Left forelimb (tissue), 1 donor: ENCODE results near the gene TPT1.
A peak's percentile ranks its signal among the peaks of the same experiment; 100 is the strongest.
"Not testable (repeated sequence)": the region's sequence is repeated elsewhere in the genome, so short reads cannot be mapped to it uniquely, and the experiment has no call there.

ENCODE experiments used
- DNase-seq: peaks from one replicate; pipeline ENCODE4 v3.0.0-alpha.2; 2018; ENCODE audit warnings: low spot score

The TPT1 gene

DNA sequence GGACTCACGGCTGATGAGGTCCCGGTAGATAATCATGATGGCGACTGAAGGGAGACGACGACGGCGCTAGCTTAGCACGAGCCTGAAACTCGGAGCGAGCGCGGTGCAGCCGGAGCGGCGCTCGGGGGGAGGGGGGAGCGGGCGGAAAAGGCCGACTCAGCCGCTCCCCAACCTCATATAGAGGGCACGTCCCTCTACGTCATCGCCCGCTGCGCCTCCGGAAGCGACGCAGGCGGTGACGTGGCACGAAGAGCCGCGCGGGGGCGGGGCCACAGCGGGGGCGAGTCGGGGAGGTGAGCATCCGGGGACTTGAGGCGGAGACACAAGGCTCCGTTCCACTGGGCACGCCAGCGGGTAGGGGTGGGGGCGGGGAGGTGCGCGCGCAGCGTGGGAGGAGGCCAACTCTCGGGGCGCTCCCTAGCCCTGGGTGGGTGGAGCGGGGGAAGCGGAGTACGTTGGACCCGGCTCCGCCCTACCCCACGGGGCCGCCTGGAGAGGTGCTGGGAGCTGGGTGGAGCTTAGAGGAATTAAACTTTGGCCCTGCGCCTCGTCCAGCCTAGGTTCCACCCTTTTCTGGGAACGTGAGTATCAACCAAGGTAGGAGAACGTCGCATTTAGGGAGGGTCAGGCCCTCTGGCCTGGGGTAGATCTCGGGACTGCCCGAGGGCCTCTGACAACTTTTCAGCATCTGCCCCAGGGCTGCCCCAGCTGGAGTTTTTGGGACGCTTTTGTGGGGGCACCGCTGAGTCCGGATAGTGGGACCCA, at the start of gene TPT1:
Gene TPT1, minus strand, starts transcription at position 150 of the 765 bp plus-strand sequence. Its CDS starts 114 bp downstream, at position 36.
- peak; percentile 100 for DNase-seq

DNA sequence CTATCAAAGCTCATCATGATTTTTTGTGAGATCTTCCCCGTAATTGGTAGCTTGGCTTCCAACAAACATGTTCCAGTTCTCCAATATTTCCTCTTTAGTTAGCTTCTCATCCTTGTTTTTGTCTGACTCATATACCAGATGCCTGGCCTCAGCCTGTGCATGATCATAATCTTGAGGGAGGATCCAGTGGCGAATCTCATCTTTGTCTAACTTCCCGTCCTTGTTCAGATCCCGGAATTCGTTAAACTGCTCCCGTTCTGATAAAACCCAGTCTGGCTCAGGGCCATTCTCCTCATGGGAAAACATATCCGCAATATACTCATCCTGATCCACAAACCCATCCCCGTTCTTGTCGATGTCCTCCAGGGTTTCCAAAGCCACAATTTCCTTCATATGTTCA, 49.4 kb upstream of the TPT1 start:
- DNase-seq = not testable (repeated sequence)

DNA sequence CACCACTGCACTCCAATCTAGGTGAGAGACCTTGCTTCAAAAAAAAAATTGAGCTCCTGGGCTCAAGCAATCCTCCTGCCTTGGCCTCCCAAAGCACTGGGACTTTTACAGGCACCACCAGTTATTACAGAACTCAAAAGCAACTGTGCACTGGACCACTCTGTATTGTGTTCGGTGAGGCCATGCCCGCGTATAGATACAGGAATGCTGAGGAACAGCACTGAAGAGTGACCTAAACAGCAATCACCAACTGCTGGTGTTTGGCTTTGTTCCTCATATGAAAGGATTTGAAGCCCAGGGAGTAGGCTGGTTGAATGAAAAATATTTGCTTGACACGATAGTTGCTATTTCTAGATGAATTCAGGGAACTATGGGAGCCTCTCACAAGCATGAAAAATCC, 47.7 kb upstream of the TPT1 start:
- DNase-seq = no peak

DNA sequence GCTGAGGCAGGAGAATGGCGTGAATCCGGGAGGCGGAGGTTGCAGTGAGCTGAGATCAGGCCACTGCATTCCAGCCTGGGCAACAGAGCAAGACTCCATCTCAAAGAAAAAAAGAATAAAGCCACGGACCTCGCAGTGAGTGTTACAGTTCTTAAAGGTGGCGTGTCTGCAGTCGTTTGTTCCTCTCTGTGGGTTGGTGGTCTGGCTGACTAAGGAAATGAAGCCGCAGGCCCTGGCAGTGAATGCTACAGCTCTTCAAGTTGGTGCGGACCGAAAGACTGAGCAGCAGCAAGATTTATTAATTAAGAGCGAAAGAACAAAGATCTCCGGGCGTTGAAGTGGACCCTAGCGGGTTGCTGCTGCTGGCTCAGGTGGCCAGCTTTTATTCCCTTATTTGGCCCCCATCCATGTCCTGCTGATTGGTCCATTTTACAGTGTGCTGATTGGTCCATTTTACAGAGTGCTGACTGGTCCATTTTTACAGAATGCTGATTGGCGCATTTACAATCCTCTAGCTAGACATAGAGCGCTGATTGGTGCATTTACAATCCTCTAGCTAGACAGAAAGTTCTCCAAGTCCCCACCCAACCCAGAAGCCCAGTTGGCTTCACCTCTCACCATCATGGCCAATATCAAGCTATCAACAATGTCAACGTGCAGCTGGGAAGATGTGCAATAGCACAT, 46.1 kb upstream of the TPT1 start:
- not testable (repeated sequence) for DNase-seq

DNA sequence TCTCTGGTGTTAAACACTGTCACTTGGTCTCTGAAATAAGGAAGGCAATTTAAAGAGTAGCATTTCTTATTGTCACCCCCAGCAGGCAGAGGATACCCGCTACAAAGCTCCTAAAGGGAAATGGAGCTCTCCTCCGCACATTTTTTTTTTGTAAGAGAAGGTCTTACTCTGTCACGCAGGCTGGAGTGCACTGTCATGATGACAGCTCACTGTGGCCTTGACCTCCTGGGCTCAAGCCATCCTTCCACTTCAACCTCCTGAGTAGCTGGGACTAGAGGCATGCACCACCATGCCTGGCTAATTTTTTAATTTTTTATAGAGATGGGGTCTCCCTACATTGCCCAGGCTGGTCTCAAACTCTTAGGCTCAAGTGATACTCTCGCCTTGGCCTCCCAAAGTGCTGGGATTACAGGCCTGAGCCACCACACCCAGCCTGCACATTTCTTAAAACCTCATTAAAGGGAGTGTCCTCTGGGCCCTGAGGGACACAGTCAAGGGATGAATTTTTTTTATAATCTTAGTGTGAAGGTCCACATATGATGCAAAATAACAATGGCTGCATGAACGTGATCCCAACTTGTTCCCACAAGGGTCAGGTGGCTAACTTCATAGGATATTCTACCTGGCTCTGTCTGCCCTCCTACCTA, 45.0 kb upstream of the TPT1 start:
- DNase-seq = no peak

DNA sequence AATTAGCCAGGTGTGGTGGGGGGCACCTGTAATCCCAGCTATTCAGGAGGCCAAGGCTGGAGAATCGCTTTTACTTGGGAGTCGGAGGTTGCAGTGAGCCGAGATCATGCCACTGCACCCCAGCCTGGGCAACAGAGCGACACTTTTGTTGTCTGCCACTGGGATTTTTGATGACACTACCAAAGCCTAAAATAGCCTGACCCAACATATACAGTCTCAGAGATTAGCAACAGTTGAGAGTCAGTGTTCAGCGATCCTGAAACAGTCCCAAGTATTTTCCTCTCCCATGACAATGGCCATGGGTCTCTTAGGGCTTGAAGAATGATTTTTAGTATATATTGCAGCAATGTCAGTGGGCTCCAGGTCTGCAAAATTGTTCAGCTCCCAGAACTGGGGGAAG, 44.3 kb upstream of the TPT1 start:
- no peak for DNase-seq

DNA sequence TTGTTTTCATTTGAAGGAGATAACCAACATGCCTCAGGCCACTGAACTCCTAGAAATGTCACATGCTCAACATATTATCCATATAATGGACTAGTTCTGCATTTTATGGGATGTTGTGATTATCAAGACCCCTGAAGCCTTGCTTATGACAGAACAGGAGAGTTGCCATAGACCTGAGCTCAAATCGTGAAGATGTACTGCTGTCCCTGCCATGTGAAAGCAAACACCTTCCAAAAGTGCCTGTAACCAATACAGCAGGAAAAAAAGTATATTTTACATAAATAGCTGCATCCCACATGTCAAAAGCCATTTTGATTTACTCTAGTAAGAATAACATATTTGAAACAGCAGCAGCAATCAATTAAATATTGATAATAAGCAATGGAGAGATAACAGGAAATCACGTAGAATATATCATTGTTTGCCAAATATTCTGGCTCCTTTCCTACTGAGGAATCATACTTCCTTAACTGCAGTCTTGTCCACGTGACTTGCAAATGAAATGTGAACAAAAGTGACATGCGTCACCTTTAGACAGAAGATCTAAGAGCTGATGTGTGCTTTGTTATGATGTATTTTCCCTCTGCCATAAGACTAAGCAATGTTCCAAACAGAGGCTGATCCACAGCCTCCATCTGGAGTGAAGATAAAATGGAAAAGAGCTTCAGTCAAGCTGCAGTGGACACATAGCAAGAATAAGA, 43.6 kb upstream of the TPT1 start:
- DNase-seq = no peak

DNA sequence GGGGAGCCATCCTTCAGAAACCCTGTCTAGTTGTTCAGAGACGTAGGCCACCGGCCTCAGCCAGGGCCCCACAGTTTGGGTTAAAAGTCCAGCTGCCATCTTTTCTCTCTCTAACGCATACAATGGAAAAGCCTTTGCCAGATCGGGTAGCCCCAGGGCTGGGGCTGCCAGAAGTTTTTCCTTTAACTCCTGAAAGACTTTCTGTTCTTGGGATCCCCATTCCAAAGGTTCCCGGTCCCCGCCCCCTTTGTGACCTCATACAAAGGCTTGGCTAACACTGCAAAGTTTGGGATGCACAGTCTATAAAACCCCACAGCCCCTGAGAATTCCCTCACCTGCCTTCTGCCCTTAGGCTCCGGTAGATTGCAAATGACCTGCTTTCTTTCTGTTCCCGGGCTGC, 41.8 kb upstream of the TPT1 start:
- DNase-seq = not testable (repeated sequence)

DNA sequence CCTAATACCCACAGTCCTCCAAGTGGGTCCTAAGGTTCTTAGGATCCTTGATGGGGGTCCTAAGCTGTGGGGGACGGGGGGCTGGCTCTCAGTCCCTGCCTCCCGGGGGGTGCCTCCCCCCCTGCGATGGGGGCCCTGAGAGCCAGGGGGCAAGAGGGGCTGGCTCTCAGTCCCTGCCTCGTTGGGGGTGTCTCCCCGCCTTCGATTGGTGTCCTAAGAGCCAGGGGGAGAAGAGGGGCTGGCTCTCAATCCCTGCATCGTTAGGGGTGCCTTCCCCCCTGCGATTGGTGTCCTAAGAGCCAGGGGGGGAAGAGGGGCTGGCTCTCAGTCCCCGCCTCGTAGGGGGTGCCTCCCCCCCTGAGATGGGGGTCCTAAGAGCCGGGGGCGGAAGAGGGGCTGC, 40.2 kb upstream of the TPT1 start:
- DNase-seq = no peak

DNA sequence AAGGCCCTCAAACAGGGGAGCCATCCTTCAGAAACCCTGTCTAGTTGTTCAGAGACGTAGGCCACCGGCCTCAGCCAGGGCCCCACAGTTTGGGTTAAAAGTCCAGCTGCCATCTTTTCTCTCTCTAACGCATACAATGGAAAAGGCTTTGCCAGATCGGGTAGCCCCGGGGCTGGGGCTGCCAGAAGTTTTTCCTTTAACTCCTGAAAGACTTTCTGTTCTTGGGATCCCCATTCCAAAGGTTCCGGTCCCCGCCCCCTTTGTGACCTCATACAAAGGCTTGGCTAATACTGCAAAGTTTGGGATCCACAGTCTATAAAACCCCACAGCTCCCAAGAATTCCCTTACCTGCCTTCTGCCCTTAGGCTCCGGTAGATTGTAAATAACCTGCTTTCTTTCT, 39.7 kb upstream of the TPT1 start:
- DNase-seq = not testable (repeated sequence)

DNA sequence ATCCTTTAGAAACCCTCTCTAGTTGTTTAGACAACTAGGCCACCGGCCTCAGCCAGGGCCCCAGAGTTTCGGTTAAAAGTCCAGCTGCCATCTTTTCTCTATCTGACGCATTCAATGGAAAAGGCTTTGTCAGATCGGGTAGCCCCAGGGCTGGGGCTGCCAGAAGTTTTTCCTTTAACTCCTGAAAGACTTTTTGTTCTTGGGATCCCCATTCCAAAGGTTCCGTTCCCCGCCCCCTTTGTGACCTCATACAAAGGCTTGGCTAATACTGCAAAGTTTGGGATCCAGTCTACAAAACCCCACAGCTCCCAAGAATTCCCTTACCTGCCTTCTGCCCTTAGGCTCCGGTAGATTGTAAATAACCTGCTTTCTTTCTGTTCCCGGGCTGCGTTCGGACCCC, 38.5 kb upstream of the TPT1 start:
- not testable (repeated sequence) for DNase-seq

DNA sequence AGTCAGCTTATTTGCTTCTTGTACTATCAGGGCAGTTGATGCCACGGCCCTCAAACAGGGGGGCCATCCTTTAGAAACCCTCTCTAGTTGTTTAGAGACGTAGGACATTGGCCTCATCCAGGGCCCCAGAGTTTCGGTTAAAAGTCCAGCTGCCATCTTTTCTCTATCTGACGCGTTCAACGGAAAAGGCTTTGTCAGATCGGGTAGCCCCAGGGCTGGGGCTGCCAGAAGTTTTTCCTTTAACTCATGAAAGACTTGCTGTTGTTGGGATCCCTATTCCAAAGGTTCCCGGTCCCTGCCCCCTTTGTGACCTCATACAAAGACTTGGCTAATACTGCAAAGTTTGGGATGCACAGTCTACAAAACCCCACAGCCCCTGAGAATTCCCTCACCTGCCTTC, 37.8 kb upstream of the TPT1 start:
- DNase-seq = not testable (repeated sequence)

DNA sequence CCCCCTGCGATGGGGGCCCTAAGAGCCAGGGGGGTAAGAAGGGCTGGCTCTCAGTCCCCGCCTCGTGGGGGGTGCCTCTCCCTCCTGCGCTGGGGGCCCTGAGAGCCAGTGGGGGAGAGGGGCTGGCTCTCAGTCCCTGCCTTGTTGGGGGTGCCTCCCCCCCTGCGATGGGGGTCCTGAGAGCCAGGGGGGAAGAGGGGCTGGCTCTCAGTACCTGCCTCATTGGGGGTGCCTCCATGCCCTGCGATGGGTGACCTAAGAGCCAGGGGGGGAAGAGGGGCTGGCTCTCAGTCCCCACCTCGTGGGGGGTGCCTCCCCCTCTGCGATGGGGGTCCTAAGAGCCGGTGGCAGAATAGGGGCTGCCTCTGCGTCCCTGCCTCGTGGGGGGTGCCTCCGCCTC, 36.3 kb upstream of the TPT1 start:
- not testable (repeated sequence) for DNase-seq

DNA sequence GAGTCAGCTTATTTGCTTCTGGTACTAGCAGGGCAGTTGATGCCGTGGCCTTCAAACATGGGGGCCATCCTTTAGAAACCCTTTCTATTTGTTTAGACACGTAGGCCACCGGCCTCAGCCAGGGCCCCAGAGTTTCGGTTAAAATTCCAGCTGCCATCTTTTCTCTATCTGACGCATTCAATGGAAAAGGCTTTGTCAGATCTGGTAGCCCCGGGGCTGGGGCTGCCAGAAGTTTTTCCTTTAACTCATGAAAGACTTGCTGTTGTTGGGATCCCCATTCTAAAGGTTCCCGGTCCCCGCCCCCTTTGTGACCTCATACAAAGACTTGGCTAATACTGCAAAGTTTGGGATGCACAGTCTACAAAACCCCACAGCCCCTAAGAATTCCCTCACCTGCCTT, 35.7 kb upstream of the TPT1 start:
- DNase-seq = not testable (repeated sequence)

DNA sequence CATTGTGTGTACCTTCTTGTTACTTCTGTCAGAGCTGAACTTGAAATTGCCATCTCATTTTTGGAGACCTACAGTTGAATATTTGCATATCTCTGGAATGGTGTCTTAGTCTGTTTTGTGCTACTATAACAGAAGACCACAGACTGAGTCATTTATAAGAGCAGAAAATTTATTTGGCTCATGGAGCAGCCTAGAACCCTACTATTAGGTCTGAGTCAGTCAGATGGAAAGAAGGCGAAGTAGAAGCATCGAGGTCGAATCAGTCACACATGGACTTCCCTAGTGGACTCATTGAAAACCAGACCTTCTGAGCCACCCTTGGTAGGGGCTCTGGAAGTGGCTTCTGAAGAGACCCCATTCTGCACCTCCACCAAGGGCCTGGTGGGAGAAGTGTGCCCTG, 33.9 kb upstream of the TPT1 start:
- DNase-seq = no peak

DNA sequence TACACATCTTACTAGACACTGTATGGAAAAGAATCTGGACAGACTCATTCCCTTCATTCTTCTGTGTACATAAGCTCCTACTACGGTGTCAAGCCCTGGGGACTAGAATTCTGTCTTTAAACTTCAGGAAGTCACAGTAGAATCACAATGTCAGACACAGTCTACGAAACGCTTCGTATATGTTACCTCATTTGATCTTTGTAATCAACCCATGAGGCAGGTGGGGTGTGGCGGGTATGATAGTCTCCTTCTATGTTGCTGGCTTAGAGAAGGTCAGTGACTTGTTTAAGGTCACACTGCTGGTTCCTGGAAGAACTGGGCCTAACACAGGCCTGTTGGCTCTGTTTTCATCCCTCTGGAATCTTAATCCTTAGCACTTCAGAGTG, 32.2 kb upstream of the TPT1 start:
- no peak for DNase-seq

DNA sequence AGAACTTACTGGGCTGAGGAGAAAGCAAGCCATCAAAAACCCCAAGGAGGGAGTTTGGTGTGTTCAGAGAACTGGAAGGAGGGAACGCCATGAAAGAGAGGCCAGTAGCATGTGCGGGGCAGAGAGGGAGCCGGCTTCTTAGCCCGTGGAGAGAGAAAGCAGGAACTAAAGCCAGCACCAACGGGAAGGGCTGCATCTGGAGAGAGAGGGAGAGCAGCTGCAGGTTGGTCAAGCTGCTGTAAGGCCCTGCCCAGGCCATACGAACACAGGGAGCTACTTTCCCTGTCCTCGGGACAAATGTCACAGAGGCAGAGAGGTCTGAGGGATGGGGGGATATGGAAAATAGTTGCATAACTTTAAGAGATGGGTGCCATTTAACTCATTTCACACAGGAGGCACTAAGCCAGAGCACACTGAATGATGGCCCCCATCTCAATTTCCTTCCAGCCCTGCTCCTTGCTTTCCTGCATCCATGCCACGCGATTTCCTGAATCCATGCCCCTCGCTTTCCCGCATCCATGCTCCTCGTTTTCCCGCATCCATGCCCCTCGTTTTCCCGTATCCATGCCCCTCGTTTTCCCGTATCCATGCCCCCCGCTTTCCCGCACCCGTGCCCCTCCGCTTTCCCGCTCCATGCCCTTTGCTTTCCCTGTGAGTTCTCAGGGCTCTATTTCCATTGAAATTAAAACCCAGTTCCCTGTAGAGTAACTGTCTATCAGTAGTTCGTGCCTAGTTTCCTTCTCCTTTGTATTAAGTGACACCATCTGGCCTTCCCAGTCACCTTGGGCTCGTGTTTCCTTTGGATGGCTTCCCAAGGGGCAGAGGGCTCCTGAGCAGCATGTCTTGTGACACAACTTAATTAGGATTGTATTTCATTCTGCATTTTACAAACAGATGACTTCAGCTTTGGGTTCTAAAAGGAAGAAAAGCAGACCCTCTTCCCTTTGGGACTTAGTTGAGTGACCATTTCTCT, 31.5 kb upstream of the TPT1 start:
- no peak for DNase-seq

DNA sequence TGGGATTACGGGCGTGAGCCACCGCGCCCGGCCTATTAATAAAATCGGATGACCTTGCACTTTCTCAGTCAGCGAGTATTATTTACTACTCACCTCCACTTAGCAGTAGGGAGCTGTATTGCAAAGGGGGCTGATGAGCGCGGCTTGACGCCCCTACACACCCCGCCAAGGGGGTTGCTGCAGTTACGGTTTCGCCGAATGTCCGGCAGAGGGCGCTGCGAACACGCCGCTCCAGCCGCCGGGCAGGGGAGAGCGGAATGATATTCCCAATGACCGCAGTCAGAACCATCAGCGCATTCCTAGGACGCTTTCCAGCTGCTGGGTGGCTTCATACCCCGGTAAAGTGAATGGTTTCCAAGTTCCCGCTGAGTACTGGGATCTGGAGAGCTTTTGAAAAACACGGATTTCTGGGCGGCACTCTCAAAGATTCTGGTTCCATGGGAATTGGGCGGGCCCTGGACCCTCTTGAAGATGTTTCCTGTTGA, 30.0 kb upstream of the TPT1 start:
- DNase-seq = peak; percentile 80

DNA sequence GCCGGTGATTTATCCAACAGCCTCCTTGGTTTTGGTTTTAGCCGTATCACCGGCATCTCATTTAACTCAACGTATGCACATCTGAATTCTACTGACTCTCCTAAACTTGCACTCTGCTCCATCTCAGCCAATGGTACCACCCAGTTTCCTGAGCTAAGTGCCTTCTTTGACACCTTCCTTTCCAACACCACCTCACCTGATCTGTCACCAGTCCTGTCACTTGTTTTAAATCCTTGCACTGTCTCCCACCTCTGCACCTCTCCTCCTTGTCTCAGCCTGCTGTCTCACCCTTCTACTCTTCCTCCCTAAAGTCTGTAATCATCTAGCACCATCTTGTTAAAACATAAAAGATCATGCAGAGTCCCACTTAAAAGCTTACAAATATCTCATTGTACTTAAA, 28.1 kb upstream of the TPT1 start:
- DNase-seq = no peak

DNA sequence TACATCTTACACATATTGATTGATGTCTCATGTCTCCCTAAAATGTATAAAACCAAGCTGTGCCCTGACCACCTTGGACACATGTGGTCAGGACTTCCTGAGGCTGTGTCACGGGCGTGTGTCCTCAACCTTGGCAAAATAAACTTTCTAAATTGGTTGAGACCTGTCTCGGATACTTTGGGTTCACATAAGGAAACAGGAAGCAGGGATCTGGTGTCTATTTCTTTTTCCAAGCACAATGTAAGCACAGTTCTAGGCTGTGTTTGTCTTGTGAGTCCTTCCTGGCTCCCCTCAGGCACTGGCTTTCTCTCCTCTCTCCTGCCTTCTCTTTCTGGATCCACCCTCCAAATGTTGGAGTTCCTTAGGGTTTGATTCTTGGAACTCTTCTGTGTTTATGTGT, 27.6 kb upstream of the TPT1 start:
- no peak for DNase-seq

DNA sequence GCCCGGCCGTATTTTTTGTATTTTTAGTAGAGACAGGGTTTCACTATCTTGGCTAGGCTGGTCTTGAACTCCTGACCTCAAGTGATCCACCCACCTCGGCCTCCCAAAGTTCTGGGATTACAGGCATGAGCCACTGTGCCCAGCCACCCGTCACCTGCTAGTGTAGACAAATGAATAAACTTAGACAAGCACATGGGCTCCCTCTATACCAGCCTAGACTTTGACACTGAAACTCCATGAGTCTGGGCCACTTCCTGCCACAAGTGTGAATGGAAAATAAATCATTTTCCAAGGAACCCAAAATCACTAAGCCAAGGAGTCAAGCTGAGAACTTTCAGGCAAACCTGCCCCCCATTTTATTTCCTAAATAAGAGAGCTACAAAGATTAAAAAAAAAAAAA, 27.0 kb upstream of the TPT1 start:
- DNase-seq = no peak
